K562 (cell line): Measurements from ENCODE around the gene KCNAB1. TPM values are rescaled to one million over a fixed set of nuclear protein-coding genes. Genes with fewer than 3 reads are reported as not detected.

Source experiments
- ATAC-seq: fragments of 200-7000 bp; cut with Tn5 transposase; 3 replicates; pipeline ENCODE4 v1.9.1; 2020; ENCODE audit warnings: moderate library complexity
- BruUV-seq: library from RNA; stranded (reverse); fragments of 400-500 nt; replicated peaks from 2 replicates; lab custom pipeline; 2021; lab: Mats Ljungman, UMichigan
- CTCF ChIA-PET: fragments of 300-600 bp; formaldehyde crosslinking; extraction: SDS; loops from one replicate; lab custom pipeline; 2021; ENCODE audit warnings: low intra/inter-chr PET ratio; lab: Yijun Ruan, JAX
- POLR2A ChIA-PET: fragments of 300-600, 350-650 bp; sonication (Branson Sonifier 250); formaldehyde crosslinking; extraction: SDS; loops from one replicate; lab custom pipeline; 2021; ENCODE audit warnings: antibody characterized with exemption, inconsistent platforms; lab: Yijun Ruan, JAX
- DNase-seq, 4 experiments: peaks; one replicate each; pipeline versions ENCODE4 v3.0.0 to v3.0.0-alpha.2; 2011 to 2018; ENCODE audit warnings: low spot score in 3 of 4, mixed read lengths in 3 of 4; ENCODE audit errors: extremely low read depth in 1 of 4
- FAIRE-seq: peaks from 2 replicates; lab custom pipeline; 2011; peaks lifted over from hg19 to GRCh38; lab: Jason Lieb, UNC
- H2AFZ ChIP-seq: 2 replicates; pipeline ENCODE4 v1.6.0; 2011; ENCODE audit warnings: low read depth, low read length, control low read depth, inconsistent platforms
- H3K27ac ChIP-seq: fragments of 200-600 bp; 3 replicates; pipeline ENCODE4 v1.8.0; 2011; ENCODE audit warnings: low read depth, mild to moderate bottlenecking, control low read depth, inconsistent platforms, low read length, moderate library complexity, mixed read lengths; ENCODE audit errors: extremely low read depth
- H3K27me3 ChIP-seq, 2 experiments: fragments of 300-600 bp in 1 of 2; 2 replicates in 1 of 2; 3 replicates in 1 of 2; pipeline versions ENCODE4 v1.6.0 to v1.8.0; 2011; ENCODE audit warnings: inconsistent platforms in 2 of 2, low read length in 2 of 2, mild to moderate bottlenecking in 1 of 2, mixed read lengths in 1 of 2, moderate library complexity in 1 of 2; ENCODE audit not compliant: control insufficient read depth in 2 of 2, insufficient read depth in 2 of 2
- H3K36me3 ChIP-seq: fragments of 300-600 bp; 3 replicates; pipeline ENCODE4 v1.8.0; 2011; ENCODE audit warnings: mild to moderate bottlenecking, low read length, inconsistent platforms; ENCODE audit not compliant: control insufficient read depth, insufficient read depth
- H3K4me1 ChIP-seq, 2 experiments: fragments of 200-600 bp in 1 of 2; replicated peaks in 1 of 2; 2 replicates in 1 of 2; 3 replicates in 1 of 2; pipeline versions ENCODE4 v1.5.1 to v1.8.0; 2011; ENCODE audit warnings: inconsistent platforms in 2 of 2, low read length in 2 of 2, mild to moderate bottlenecking in 1 of 2, mixed read lengths in 1 of 2, moderate library complexity in 1 of 2; ENCODE audit not compliant: control insufficient read depth in 2 of 2, insufficient read depth in 2 of 2
- H3K4me2 ChIP-seq: 2 replicates; pipeline ENCODE4 v1.6.1; 2011; ENCODE audit warnings: low read length, control low read depth, inconsistent platforms, mixed read lengths; ENCODE audit not compliant: insufficient read depth
- H3K4me3 ChIP-seq: fragments of 200-600 bp; sonication (generic), shearing (Covaris generic); 2 replicates; pipeline ENCODE4 v1.5.1; 2016; ENCODE audit warnings: control low read depth, inconsistent platforms
- H3K79me2 ChIP-seq: fragments of 200-600 bp; 3 replicates; pipeline ENCODE4 v1.8.0; 2011; ENCODE audit warnings: low read length, inconsistent platforms; ENCODE audit not compliant: control insufficient read depth, insufficient read depth
- H3K9ac ChIP-seq, 2 experiments: 2 replicates each; pipeline versions ENCODE4 v1.6.0 to v1.6.1; 2011; ENCODE audit warnings: low read depth in 2 of 2, low read length in 2 of 2, control low read depth in 1 of 2, inconsistent platforms in 1 of 2, mild to moderate bottlenecking in 1 of 2, mixed read lengths in 1 of 2; ENCODE audit not compliant: insufficient read depth in 1 of 2
- H3K9me1 ChIP-seq: one replicate; pipeline ENCODE4 v1.6.0; 2011; ENCODE audit warnings: inconsistent platforms, mild to moderate bottlenecking, low read length, moderate library complexity; ENCODE audit not compliant: control insufficient read depth, insufficient read depth
- H3K9me3 ChIP-seq: replicated peaks from 2 replicates; pipeline ENCODE4 v1.5.1; 2011; ENCODE audit warnings: low read depth, low read length, inconsistent platforms; ENCODE audit not compliant: control insufficient read depth, insufficient read depth
- H4K20me1 ChIP-seq: replicated peaks from 2 replicates; pipeline ENCODE4 v1.6.1; 2011; ENCODE audit warnings: low read length, inconsistent platforms, mixed read lengths; ENCODE audit not compliant: control insufficient read depth, insufficient read depth
- GTF2B ChIP-seq: IDR thresholded peaks from 2 replicates; pipeline ENCODE4 v1.6.1; 2011; ENCODE audit not compliant: insufficient read length; ENCODE audit errors: extremely low read depth
- HCFC1 ChIP-seq: IDR thresholded peaks from 2 replicates; pipeline ENCODE4 v1.6.1; 2012; ENCODE audit warnings: low read depth, low read length, improper control_type of control experiment
- NONO ChIP-seq, 2 experiments: fragments of 200-400 bp in 1 of 2; fragments of 450-650 bp in 1 of 2; formaldehyde crosslinking in 1 of 2; IDR thresholded peaks; 2 replicates each; pipeline ENCODE4 v1.6.1; 2017; ENCODE audit warnings: low read depth in 2 of 2, mild to moderate bottlenecking in 2 of 2, moderate library complexity in 2 of 2, low read length in 1 of 2
- RB1 ChIP-seq: fragments of 450-650 bp; IDR thresholded peaks from 2 replicates; pipeline ENCODE4 v1.6.1; 2017; ENCODE audit warnings: low read depth, mild to moderate bottlenecking
- RBBP5 ChIP-seq: fragments of 200-600 bp; sonication (generic); IDR thresholded peaks from 2 replicates; pipeline ENCODE4 v1.6.1; 2012; ENCODE audit warnings: borderline replicate concordance, mild to moderate bottlenecking, low read length, control low read depth, inconsistent platforms; ENCODE audit not compliant: insufficient read depth, poor library complexity, severe bottlenecking
- RFX7 ChIP-seq: fragments of 250-450 bp; sonication (Bioruptor Pico); IDR thresholded peaks from 2 replicates; pipeline ENCODE4 v1.5.1; 2021; ENCODE audit warnings: mild to moderate bottlenecking
- SREBF1 ChIP-seq: fragments of 150-350 bp; IDR thresholded peaks from 2 replicates; pipeline ENCODE4 v1.6.1; 2014; ENCODE audit warnings: antibody characterized with exemption, low read depth, low read length, borderline replicate concordance
- XRCC3 ChIP-seq: fragments of 450-650 bp; IDR thresholded peaks from 2 replicates; pipeline ENCODE4 v1.6.1; 2017; ENCODE audit warnings: mild to moderate bottlenecking, moderate library complexity
- XRCC4 ChIP-seq: IDR thresholded peaks from one replicate; pipeline ENCODE4 v1.6.1; 2011; ENCODE audit not compliant: insufficient read depth, insufficient read length; ENCODE audit errors: extremely low read depth
- ZFP36 ChIP-seq: fragments of 150-350 bp; IDR thresholded peaks from 2 replicates; pipeline ENCODE4 v1.6.1; 2018; ENCODE audit warnings: low read length, low read depth; ENCODE audit not compliant: partially characterized antibody
- ZNF140 ChIP-seq: fragments of 250-450 bp; sonication (Bioruptor Pico); IDR thresholded peaks from 2 replicates; pipeline ENCODE4 v1.8.0; 2021; ENCODE audit warnings: moderate library complexity, mild to moderate bottlenecking, inconsistent platforms
- ZNF324 ChIP-seq: fragments of 250-450 bp; sonication (Bioruptor Pico); IDR thresholded peaks from 2 replicates; pipeline ENCODE4 v1.4.0; 2020; ENCODE audit warnings: mild to moderate bottlenecking
- ZNF518B ChIP-seq: fragments of 250-450 bp; sonication (Bioruptor Pico); IDR thresholded peaks from 2 replicates; pipeline ENCODE4 v1.5.0; 2021; ENCODE audit warnings: mild to moderate bottlenecking, moderate library complexity
- WGBS: fragments of 100-300 bp; shearing (Covaris generic); methylation state at CpG from one replicate; pipeline ENCODE4 v1.1.6; 2016; ENCODE audit warnings: low coverage, mixed read lengths; ENCODE audit not compliant: insufficient coverage; ENCODE audit errors: missing lambda C conversion rate; 5-methylcytosine and 5-hydroxymethylcytosine counted together
- in situ Hi-C: fragments of 300-500 bp; cut with MboI; formaldehyde crosslinking; loops from 4 replicates; pipeline ENCODE4 v1.15.0; 2018; ENCODE audit warnings: inconsistent platforms, mixed read lengths
- intact Hi-C: fragments of 100-400 bp; cut with micrococcal nuclease; formaldehyde crosslinking; loops from 2 replicates; pipeline ENCODE4 v1.14.2; 2022
- polyA plus RNA-seq, 8 experiments: library from polyadenylated mRNA; depleted of rRNA in 4 of 8; stranded (reverse) in 5 of 8; unstranded in 3 of 8; fragments of >200 nt; fragmentation: Nextera tagmentation in 2 of 8; fragmentation: Illumina TruSeq in 1 of 8; extraction: Ambion mirVana in 2 of 8; extraction: Trizol in 1 of 8; gene quantifications; 2 replicates each; pipeline versions ENCODE4 v1.2.1 to v1.2.3, GENCODE V29; 2011 to 2014; ENCODE audit warnings: inconsistent platforms in 1 of 8, missing spikeins in 1 of 8
- total RNA-seq, 7 experiments: library from RNA; depleted of rRNA in 6 of 7; stranded (reverse); fragments of >200 nt in 6 of 7; fragmentation: Illumina TruSeq in 2 of 7; extraction: Trizol in 2 of 7; gene quantifications; 2 replicates each; pipeline versions ENCODE4 v1.2.1 to v1.2.3, GENCODE V29; 2011 to 2021; ENCODE audit warnings: low replicate concordance in 1 of 7
- TF ChIP-seq, protein P1 (sequence below): fragments of 250-450 bp; sonication (Bioruptor Pico); IDR thresholded peaks from 2 replicates; pipeline ENCODE4 v1.8.0; 2021; ENCODE audit warnings: borderline replicate concordance, mild to moderate bottlenecking, moderate library complexity; ENCODE audit not compliant: poor library complexity, severe bottlenecking
- TF ChIP-seq, protein P2 (sequence below): fragments of 450-650 bp; IDR thresholded peaks from 2 replicates; pipeline ENCODE4 v1.7.0; 2016; ENCODE audit warnings: borderline replicate concordance

KCNAB1 gene
- total and polyA plus RNA-seq, 9 of the 15 experiments (the other 6 are each of a cell fraction or from before 2014, with no cell fraction given) = 0.14 to 1.2 (median 0.51) TPM

DNA sequence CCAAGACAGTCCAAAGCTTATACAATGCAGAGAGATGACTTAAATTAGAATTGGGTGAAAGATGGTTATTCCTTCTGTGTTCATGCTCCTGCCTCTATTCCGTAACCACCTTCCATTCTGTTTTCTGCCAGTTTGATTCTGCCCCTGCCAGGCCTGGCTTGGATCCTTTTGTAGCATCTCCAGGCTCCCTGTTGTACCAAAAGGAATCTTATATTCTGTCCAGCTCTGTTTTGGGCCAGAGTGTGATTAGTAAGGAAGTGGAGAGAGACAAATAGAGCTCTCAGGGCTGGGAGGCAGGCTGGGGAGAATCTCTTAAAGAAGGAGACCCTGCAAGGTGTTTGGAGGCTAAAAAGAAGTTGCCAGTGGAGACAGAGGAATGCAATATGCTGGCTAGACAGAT is 63.8 kb downstream of the KCNAB1 start:
- Histone ChIP-seq H2AFZ (no peak overlapping the region), H3K9me1 (no peaks in the 10 kb centered on the region), H3K4me2 (no peak overlapping the region), H3K27ac (no peak overlapping the region), H3K79me2 (no peaks in the 10 kb centered on the region), H3K9me3 (no peaks in the 10 kb centered on the region), H3K4me1 (no peaks in the 10 kb centered on the region), H3K36me3 (no peaks in the 10 kb centered on the region), H3K4me3 (no peak overlapping the region), H4K20me1 (no peaks in the 10 kb centered on the region), H3K9ac (no peak overlapping the region), H3K27me3 (peaks cover 0 to 7% of the 10 kb centered on the region in 2 experiments; a peak in 1 of 5 replicates)
- 0% methylated on average over 1 of the region's 1 CpG for WGBS
- in situ Hi-C loops = no loop called here
- ATAC-seq = no peak
- DNase-seq = no peak
- no peak for FAIRE-seq
- ChIA-PET CTCF (no interaction called here), POLR2A (no interaction called here)
- BruUV-seq = no TSS peak
- TF ChIP-seq ZNF140 (CRISPR knock-in tag) = no peak
- no peak for TF ChIP-seq XRCC3
- TF ChIP-seq RBBP5 = no peak
- no peak for TF ChIP-seq XRCC4
- no peak for TF ChIP-seq NONO (IDR thresholded peaks at IDR 0.05; ENCODE audit: low read depth in 2 of 2, low read length in 1 of 2)
- no peak for TF ChIP-seq ZNF518B
- TF ChIP-seq, protein P1, sequence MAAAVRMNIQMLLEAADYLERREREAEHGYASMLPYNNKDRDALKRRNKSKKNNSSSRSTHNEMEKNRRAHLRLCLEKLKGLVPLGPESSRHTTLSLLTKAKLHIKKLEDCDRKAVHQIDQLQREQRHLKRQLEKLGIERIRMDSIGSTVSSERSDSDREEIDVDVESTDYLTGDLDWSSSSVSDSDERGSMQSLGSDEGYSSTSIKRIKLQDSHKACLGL (CRISPR knock-in tag) = no peak
- no peak for TF ChIP-seq HCFC1
- TF ChIP-seq ZNF324 (CRISPR knock-in tag) = no peak
- TF ChIP-seq, protein P2, sequence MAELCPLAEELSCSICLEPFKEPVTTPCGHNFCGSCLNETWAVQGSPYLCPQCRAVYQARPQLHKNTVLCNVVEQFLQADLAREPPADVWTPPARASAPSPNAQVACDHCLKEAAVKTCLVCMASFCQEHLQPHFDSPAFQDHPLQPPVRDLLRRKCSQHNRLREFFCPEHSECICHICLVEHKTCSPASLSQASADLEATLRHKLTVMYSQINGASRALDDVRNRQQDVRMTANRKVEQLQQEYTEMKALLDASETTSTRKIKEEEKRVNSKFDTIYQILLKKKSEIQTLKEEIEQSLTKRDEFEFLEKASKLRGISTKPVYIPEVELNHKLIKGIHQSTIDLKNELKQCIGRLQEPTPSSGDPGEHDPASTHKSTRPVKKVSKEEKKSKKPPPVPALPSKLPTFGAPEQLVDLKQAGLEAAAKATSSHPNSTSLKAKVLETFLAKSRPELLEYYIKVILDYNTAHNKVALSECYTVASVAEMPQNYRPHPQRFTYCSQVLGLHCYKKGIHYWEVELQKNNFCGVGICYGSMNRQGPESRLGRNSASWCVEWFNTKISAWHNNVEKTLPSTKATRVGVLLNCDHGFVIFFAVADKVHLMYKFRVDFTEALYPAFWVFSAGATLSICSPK = no peak
- TF ChIP-seq RFX7 = no peak
- no peak for TF ChIP-seq RB1
- TF ChIP-seq SREBF1 = no peak
- no peak for TF ChIP-seq GTF2B
- no peak for TF ChIP-seq ZFP36
- intact Hi-C loops = no loop called here
